Mesenchymal stem cell (in vitro differentiated cells and primary cell): ENCODE results near the gene CSNK1A1L.

Source experiments
- DNase-seq: peaks from one replicate; pipeline ENCODE4 v3.0.0-alpha.2; 2013
- H2AFZ ChIP-seq: one replicate; pipeline ENCODE4 v1.6.1; 2013; ENCODE audit warnings: low read depth, mild to moderate bottlenecking, control low read depth, inconsistent platforms, low read length, moderate library complexity
- H2AK5ac ChIP-seq: 2 replicates; pipeline ENCODE4 v1.6.1; 2013; ENCODE audit warnings: low read length, moderate library complexity, mild to moderate bottlenecking, inconsistent platforms; ENCODE audit not compliant: severe bottlenecking
- H2BK120ac ChIP-seq: one replicate; pipeline ENCODE4 v1.6.1; 2013; ENCODE audit warnings: low read depth, mild to moderate bottlenecking, inconsistent platforms, low read length, moderate library complexity
- H2BK12ac ChIP-seq, 2 experiments: one replicate each; pipeline ENCODE4 v1.6.1; 2013; ENCODE audit warnings: inconsistent platforms in 2 of 2, low read length in 2 of 2, mild to moderate bottlenecking in 2 of 2, moderate library complexity in 2 of 2, control low read depth in 1 of 2
- H2BK15ac ChIP-seq: one replicate; pipeline ENCODE4 v1.6.1; 2013; ENCODE audit warnings: mild to moderate bottlenecking, low read depth, inconsistent platforms; ENCODE audit not compliant: poor library complexity, severe bottlenecking
- H2BK5ac ChIP-seq: 2 replicates; pipeline ENCODE4 v1.6.1; 2013; ENCODE audit warnings: low read depth, mild to moderate bottlenecking, low read length, control low read depth, inconsistent platforms; ENCODE audit not compliant: poor library complexity, severe bottlenecking
- H3K14ac ChIP-seq, 2 experiments: one replicate each; pipeline ENCODE4 v1.6.1; 2013; ENCODE audit warnings: inconsistent platforms in 2 of 2, low read length in 2 of 2, control low read depth in 1 of 2, mild to moderate bottlenecking in 1 of 2, moderate library complexity in 1 of 2
- H3K18ac ChIP-seq, 2 experiments: one replicate each; pipeline ENCODE4 v1.6.1; 2013; ENCODE audit warnings: inconsistent platforms in 2 of 2, low read length in 2 of 2, control low read depth in 1 of 2, low read depth in 1 of 2, mild to moderate bottlenecking in 1 of 2
- H3K23ac ChIP-seq, 2 experiments: one replicate each; pipeline ENCODE4 v1.6.1; 2013; ENCODE audit warnings: inconsistent platforms in 2 of 2, low read length in 2 of 2, mild to moderate bottlenecking in 2 of 2, moderate library complexity in 2 of 2, control low read depth in 1 of 2
- H3K27ac ChIP-seq: 2 replicates; pipeline ENCODE4 v1.5.1; 2013; ENCODE audit warnings: mild to moderate bottlenecking, moderate library complexity, low read length, control low read depth, inconsistent platforms; ENCODE audit not compliant: poor library complexity, severe bottlenecking
- H3K27me3 ChIP-seq, 2 experiments: 2 replicates each; pipeline versions ENCODE4 v1.6.1 to v1.7.0; 2013; ENCODE audit warnings: low read length in 2 of 2, mild to moderate bottlenecking in 2 of 2, moderate library complexity in 2 of 2, control low read depth in 1 of 2, inconsistent platforms in 1 of 2; ENCODE audit not compliant: control insufficient read depth in 1 of 2, insufficient read depth in 1 of 2
- H3K36me3 ChIP-seq, 2 experiments: 2 replicates each; pipeline versions ENCODE4 v1.6.1 to v1.7.0; 2013; ENCODE audit warnings: low read length in 2 of 2, control low read depth in 1 of 2, inconsistent platforms in 1 of 2, low read depth in 1 of 2, mild to moderate bottlenecking in 1 of 2; ENCODE audit not compliant: insufficient read depth in 2 of 2, control insufficient read depth in 1 of 2
- H3K4ac ChIP-seq, 2 experiments: one replicate each; pipeline ENCODE4 v1.6.1; 2013; ENCODE audit warnings: inconsistent platforms in 2 of 2, low read length in 2 of 2, mild to moderate bottlenecking in 2 of 2, moderate library complexity in 2 of 2, control low read depth in 1 of 2, low read depth in 1 of 2
- H3K4me1 ChIP-seq: 2 replicates; pipeline ENCODE4 v1.6.1; 2013; ENCODE audit warnings: low read depth, low read length, control low read depth; ENCODE audit not compliant: control insufficient read depth, insufficient read depth
- H3K4me2 ChIP-seq: 2 replicates; pipeline ENCODE4 v1.6.1; 2013; ENCODE audit warnings: low read length, mild to moderate bottlenecking, inconsistent platforms; ENCODE audit not compliant: poor library complexity, severe bottlenecking
- H3K4me3 ChIP-seq, 2 experiments: 2 replicates each; pipeline versions ENCODE4 v1.5.1 to v1.7.0; 2013; ENCODE audit warnings: low read length in 2 of 2, mild to moderate bottlenecking in 2 of 2, control low read depth in 1 of 2, low read depth in 1 of 2; ENCODE audit not compliant: insufficient read depth in 1 of 2
- H3K79me1 ChIP-seq: replicated peaks from 2 replicates; pipeline ENCODE4 v1.6.1; 2013; ENCODE audit warnings: mild to moderate bottlenecking, control low read depth, low read length, inconsistent platforms; ENCODE audit not compliant: poor library complexity, severe bottlenecking
- H3K9ac ChIP-seq: 2 replicates; pipeline ENCODE4 v1.7.0; 2013; ENCODE audit warnings: mild to moderate bottlenecking, low read length, moderate library complexity
- H3K9me3 ChIP-seq: 2 replicates; pipeline ENCODE4 v1.7.0; 2013; ENCODE audit warnings: mild to moderate bottlenecking, low read length; ENCODE audit not compliant: control insufficient read depth
- H4K8ac ChIP-seq: one replicate; pipeline ENCODE4 v1.6.1; 2013; ENCODE audit warnings: inconsistent platforms, mild to moderate bottlenecking, low read length, moderate library complexity
- H4K91ac ChIP-seq: one replicate; pipeline ENCODE4 v1.6.1; 2013; ENCODE audit warnings: mild to moderate bottlenecking, low read length, inconsistent platforms
- WGBS: methylation state at CpG from one replicate; pipeline ENCODE4 v1.1.7; 2013; ENCODE audit warnings: mixed read lengths; 5-methylcytosine and 5-hydroxymethylcytosine counted together

The CSNK1A1L gene

DNA sequence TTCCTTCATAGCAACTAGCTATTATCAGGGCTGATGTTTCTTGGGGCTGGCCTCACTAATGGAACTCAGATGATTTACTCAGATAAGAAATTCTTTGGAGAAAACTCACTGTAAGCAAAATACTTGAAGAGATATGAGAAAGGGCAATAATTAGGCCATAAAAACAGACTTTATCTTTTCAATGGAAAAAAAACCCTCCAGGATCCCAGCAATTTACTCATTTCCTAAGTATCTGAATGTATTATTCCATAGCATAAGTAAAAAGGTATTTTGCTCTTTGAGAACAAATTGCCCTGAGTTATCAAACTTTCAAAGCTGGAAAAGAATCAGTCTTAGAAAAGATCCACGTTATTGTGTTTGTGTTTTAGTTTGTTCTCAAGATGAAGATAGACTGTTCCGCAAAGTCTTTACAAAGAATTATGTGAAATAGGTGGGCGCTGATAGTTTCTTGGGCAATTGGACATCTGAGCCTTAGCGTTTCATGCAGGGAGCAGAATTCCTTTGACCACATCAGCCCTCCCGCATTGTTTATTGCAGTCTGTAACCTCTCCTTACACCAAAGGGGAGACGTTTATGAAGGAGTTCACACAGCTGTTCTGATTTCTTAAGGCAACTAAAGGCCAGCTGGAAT is 29.1 kb upstream of the CSNK1A1L start:
- Histone ChIP-seq H3K4me2 (no peak overlapping the region), H4K91ac (no peak overlapping the region)

DNA sequence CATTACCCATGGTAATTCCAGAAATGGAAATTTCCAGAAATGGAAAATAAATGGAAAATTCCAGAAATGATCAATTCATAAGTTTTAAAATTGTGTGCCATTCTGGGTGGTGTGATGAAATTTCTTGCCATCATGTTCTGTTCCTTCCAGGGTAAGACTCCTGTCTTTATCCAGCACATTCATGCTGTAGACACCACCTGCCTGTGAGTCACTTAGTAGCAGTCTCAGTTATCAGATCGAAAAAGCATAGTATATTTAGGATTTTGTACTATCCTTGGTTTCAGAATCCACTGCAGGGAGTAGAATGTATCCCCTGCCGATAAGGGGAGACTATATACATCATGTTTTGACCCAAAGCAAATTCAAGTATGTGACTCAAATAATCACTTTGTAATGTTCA is 26.7 kb upstream of the CSNK1A1L start:
- Histone ChIP-seq H3K36me3 (no peaks in the 10 kb centered on the region), H2BK5ac (no peak overlapping the region), H3K27me3 (no peaks in the 10 kb centered on the region), H3K9ac (no peak overlapping the region), H3K23ac (no peak overlapping the region), H3K18ac (no peak overlapping the region), H3K14ac (no peak overlapping the region), H2AFZ (no peak overlapping the region), H2BK120ac (no peak overlapping the region), H4K91ac (no peak overlapping the region), H3K79me1 (no peaks in the 10 kb centered on the region), H3K4ac (no peak overlapping the region), H3K4me2 (no peak overlapping the region), H2BK12ac (no peak overlapping the region), H4K8ac (no peak overlapping the region), H3K4me1 (no peaks in the 10 kb centered on the region), H3K4me3 (no peak overlapping the region), H3K27ac (no peak overlapping the region), H2AK5ac (no peak overlapping the region), H2BK15ac (no peak overlapping the region), H3K9me3 (no peaks in the 10 kb centered on the region)
- WGBS, result no CpG with 5 or more reads among the region's 2 CpGs
- no peak for DNase-seq

More for the DNA sequence above, 29.1 kb upstream of the CSNK1A1L start:
- no peak overlapping the region for H4K8ac ChIP-seq
- DNase-seq, result peak; percentile 83
- no peak overlapping the region for H3K27ac ChIP-seq
- WGBS, result 31% methylated on average over 5 of the region's 6 CpGs
- no peak overlapping the region for H3K4me3 ChIP-seq
- H2AFZ ChIP-seq, result no peak overlapping the region
- H2BK15ac ChIP-seq, result no peak overlapping the region
- H2BK120ac ChIP-seq, result no peak overlapping the region
- peak overlapping the region; percentile 20 for H3K9ac ChIP-seq
- H3K9me3 ChIP-seq, result no peaks in the 10 kb centered on the region
- H3K4ac ChIP-seq, result no peak overlapping the region
- H2BK5ac ChIP-seq, result no peak overlapping the region
- H3K4me1 ChIP-seq, result no peaks in the 10 kb centered on the region
- peak overlapping the region in 1 of 2 experiments; percentile 40 for H3K18ac ChIP-seq
- H3K23ac ChIP-seq, result no peak overlapping the region
- H3K27me3 ChIP-seq, result no peaks in the 10 kb centered on the region
- H2AK5ac ChIP-seq, result no peak overlapping the region
- no peaks in the 10 kb centered on the region for H3K79me1 ChIP-seq
- H3K36me3 ChIP-seq, result no peaks in the 10 kb centered on the region
- H3K14ac ChIP-seq, result no peak overlapping the region
- no peak overlapping the region for H2BK12ac ChIP-seq

DNA sequence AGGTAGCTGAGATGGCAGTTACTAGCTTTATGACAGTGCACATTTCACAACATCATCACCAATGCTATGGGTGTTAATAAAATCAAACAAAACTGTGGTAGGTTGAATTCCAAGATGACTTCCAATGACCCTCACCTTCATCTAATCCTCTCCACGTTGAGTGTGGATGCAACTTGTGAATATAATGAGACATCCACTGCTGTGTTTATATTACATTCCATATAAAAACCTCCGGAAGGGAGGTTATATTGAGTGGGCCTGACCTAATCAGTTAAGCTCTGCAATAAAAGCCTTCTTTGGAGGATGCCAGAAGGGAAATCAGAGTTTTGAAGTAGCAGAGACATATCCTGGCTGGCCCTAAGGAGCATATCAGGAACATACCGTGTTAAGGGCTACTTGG is 25.6 kb upstream of the CSNK1A1L start:
- no peaks in the 10 kb centered on the region for H3K27me3 ChIP-seq
- H3K4me3 ChIP-seq, result no peak overlapping the region
- no peak overlapping the region for H4K8ac ChIP-seq
- H3K4me2 ChIP-seq, result no peak overlapping the region
- H4K91ac ChIP-seq, result no peak overlapping the region
- WGBS, result 91% methylated on average over 2 of the region's 3 CpGs
- no peak overlapping the region for H3K9ac ChIP-seq
- H3K23ac ChIP-seq, result no peak overlapping the region
- no peak overlapping the region for H2BK120ac ChIP-seq
- H2AK5ac ChIP-seq, result no peak overlapping the region
- H2AFZ ChIP-seq, result no peak overlapping the region
- H3K36me3 ChIP-seq, result no peaks in the 10 kb centered on the region
- H3K79me1 ChIP-seq, result no peaks in the 10 kb centered on the region
- no peak overlapping the region for H2BK5ac ChIP-seq
- H3K9me3 ChIP-seq, result no peaks in the 10 kb centered on the region
- H3K14ac ChIP-seq, result no peak overlapping the region
- H3K4me1 ChIP-seq, result no peaks in the 10 kb centered on the region
- H2BK12ac ChIP-seq, result no peak overlapping the region
- H3K4ac ChIP-seq, result no peak overlapping the region
- H3K18ac ChIP-seq, result no peak overlapping the region
- DNase-seq, result no peak
- H3K27ac ChIP-seq, result no peak overlapping the region
- H2BK15ac ChIP-seq, result no peak overlapping the region

DNA sequence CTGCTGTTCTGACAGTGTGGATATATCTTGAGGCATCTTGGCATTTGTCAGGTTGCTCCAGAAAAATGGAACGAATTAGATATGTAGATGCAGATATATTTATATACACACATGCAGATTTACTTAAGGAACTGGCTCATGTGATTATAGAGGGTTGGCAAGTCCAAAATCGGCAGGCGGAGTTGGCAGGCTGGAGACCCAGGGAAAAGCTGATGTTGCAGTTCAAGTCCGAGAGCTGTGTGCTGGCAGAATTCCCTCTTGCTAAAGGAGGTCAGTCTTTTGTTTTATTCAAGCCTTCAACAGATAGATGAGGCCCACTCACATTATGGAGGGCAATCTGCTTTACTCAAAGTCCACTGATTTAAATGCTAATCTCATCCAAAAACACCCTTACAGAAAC is 24.4 kb upstream of the CSNK1A1L start:
- no peaks in the 10 kb centered on the region for H3K4me1 ChIP-seq

More for the DNA sequence above, 24.4 kb upstream of the CSNK1A1L start:
- Histone ChIP-seq H3K23ac (no peak overlapping the region), H3K79me1 (no peaks in the 10 kb centered on the region), H2AFZ (no peak overlapping the region), H2BK120ac (no peak overlapping the region), H4K91ac (no peak overlapping the region), H2BK5ac (no peak overlapping the region), H3K9ac (no peak overlapping the region), H3K4me2 (no peak overlapping the region), H3K9me3 (no peaks in the 10 kb centered on the region), H3K4ac (no peak overlapping the region), H2BK12ac (no peak overlapping the region), H3K27me3 (no peaks in the 10 kb centered on the region), H3K36me3 (no peaks in the 10 kb centered on the region), H3K18ac (no peak overlapping the region), H3K14ac (no peak overlapping the region), H4K8ac (no peak overlapping the region), H2AK5ac (no peak overlapping the region), H3K4me3 (no peak overlapping the region), H3K27ac (no peak overlapping the region), H2BK15ac (no peak overlapping the region)
- 96% methylated on average over 3 of the region's 4 CpGs for WGBS
- DNase-seq, result no peak
